ENCODE results near the gene DUSP3.

GRCh38 chr17:43827596-43827995 lies 48.8 kb upstream of the DUSP3 start:
- TF ChIP-seq CTCF (IDR thresholded peaks at IDR 0.05; ENCODE audit: low read depth, low read length) (no peak), MAX (IDR thresholded peaks at IDR 0.05; ENCODE audit: low read depth, low read length) (no peak), POLR2A (IDR thresholded peaks at IDR 0.05; ENCODE audit: extremely low read depth, insufficient read length) (no peak), MYC (IDR thresholded peaks at IDR 0.05; ENCODE audit: low read depth, low read length) (no peak)
